Frontal cortex (tissue), 4 donors: Measurements from ENCODE around the gene SLC34A3. TPM values are rescaled to one million over a fixed set of nuclear protein-coding genes. Genes with fewer than 3 reads are reported as not detected.

Experiments
- DNase-seq, 2 donors: peaks; one replicate each; pipeline ENCODE4 v3.0.0; 2012; ENCODE audit warnings: low spot score in 2 of 2
- FAIRE-seq: peaks from 2 replicates; lab custom pipeline; 2012; peaks lifted over from hg19 to GRCh38; lab: Jason Lieb, UNC
- total RNA-seq: library from RNA; depleted of rRNA; stranded (reverse); fragments of >200 nt; gene quantifications from one replicate; pipeline ENCODE4 v1.2.3, GENCODE V29; 2014
- donor health status: control.
- donor health status: control.
- donor health status: control.

The SLC34A3 gene
- total RNA-seq, 1 donor from 2014 or later = not detected

DNA sequence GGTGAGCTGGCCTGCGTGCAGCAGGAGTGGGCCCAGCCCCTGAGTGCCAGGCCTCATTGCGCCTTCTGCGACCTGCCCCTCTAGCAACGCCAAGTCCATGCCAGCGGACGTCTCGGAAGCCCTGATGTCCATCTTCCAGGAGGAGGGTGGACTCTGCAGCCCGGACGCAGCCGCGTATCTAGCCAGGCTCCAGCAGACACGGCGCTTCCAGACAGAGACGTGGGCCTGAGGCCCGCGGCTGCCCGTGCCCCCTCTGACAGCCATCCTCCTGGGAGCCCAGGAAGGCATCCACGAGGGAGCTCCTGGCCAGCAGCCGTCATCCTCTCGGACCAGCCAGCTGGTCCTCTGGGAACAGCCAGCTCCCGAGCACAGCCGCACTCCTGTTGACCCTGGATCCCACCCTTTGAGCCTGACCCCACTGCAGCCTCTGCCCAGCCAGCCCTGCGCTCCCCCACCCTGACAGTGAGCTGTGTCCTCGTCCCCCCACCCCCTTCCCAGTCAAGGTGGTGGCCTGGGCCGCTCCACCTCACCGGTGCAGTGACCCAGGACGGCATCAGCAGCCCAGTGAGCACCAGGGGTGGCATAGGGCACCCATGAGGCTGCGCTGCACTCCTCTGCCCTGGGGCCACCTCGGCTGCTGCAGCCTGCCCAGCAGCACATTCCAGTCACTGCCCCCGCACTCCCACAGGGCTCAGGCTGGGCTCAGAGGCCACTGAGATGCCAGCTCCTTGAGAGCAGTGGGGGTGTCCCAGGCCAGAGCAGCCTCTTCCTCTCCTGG, 14.3 kb upstream of the SLC34A3 start:
- DNase-seq (no peak), FAIRE-seq (no peak)

DNA sequence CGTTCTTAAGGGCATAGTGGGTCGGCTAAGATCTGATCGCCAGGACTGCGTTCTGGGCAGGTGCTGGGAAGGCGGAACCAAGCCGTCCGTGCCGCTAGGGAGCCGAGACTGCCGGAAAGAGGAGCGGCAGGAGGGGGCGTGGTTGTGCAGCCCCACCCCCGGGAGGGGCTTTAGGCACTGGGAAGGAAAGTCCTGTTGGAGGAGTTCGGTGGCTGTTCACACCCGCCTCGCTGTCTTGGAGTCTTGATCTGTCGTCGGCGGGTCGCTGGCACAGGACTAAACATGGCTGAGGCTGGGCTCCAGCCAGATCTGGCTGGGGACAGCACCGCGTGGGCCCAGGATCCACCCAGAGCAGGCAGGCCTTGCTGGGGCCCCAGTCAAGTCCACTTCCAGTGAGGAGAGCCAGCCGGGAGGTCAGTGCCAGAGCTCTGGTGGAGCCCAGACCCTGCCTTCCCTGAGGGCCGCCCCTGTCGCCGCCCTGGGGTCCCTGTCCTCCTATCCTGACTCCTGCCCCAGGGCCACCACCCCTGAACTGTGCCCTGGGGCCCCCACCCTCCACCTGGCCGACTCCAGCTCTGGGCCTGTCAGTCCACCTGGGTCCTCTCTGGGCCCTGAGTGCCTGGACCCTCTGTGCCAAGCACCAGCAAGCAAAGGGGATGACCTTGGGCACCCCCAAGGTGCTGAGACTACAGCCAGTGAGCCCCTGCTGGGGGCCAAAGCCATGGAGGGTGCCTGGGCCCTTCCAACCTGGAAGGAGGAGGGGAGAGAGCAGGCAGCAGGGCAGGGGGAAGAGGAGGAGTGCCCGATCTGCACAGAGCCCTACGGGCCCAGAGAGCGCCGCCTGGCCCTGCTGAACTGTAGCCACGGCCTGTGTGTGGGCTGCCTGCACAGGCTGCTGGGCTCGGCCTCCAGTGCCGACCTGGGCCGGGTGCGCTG, 13.2 kb upstream of the SLC34A3 start:
- peak in 1 of 2 donors; percentile 69 for DNase-seq
- no peak for FAIRE-seq

DNA sequence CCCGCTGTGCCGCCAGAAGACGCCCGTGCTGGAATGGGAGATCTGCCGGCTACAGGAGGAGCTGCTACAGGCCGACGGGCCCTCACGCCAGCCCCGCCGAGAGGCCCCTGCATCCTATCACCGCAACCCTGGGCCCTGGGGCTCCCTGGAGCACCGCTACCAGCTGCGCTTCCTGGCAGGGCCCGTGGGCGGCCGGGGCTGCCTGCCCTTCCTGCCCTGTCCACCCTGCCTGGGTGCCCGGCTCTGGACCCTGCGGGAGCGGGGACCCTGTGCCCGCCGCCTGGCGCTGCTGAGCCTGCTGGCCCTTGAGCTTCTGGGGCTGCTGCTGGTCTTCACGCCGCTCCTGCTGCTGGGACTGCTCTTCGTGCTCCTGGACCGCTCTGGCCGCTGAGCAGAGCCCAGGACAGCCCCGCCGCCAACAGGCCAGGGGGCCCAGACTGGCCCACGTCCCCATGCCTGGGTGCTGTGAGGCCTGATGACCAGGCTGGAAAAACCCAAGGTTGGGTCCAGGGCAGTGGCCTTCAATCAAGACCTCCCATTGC, 12.4 kb upstream of the SLC34A3 start:
- DNase-seq = no peak
- no peak for FAIRE-seq

DNA sequence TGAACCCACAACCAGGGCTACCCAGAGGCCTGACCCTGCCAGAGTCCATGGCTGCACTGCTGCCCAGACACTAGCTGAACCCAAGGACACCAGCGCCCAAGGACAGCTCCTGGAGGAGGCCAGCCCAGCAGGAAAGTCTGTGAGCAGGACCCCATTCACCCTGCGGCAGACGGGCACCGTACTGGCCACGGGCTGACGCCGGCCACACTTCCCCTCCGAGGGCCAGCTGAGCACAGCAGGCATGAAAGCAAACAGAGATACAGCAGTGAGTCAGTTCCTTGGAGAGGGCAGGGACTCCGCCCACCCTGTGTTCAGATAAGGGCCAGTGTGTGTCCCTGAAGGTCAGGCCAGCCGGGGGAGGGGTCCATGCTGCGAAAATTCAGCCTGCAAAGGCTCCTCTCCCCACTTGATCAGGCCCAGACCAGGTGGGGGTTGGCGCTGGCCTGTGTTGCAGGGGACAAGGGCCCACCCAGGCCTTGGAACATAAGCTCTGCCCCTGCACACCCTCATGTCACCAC, 11.9 kb upstream of the SLC34A3 start:
- FAIRE-seq (no peak), DNase-seq (no peak)

DNA sequence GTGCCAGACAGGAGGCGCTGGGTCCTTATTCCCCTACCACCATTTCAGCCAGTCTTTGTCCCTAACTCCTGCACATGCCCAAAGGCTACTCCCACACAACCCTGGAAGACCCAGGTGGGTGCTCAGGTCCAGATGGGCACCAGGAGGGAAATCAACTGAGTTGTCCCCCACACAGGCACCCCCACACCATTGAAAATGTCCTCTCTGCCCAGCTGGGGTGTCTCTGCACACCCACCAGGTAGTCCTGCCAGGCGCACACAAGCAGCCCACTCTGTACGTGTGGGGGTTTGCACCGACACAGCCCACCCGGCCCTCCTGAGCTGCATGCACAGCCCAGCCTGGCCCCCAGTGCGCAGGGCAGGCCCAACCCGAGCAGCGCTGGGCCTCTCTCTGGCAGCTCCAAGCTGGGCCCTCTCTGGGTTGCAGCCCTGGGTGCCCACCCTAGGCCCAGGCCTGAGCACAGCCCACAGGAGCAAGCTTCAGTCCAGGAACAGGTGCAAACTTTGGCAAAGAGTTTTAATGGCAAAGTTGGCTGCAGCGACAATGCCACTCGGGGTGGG, 10.9 kb upstream of the SLC34A3 start:
- DNase-seq = no peak
- no peak for FAIRE-seq

DNA sequence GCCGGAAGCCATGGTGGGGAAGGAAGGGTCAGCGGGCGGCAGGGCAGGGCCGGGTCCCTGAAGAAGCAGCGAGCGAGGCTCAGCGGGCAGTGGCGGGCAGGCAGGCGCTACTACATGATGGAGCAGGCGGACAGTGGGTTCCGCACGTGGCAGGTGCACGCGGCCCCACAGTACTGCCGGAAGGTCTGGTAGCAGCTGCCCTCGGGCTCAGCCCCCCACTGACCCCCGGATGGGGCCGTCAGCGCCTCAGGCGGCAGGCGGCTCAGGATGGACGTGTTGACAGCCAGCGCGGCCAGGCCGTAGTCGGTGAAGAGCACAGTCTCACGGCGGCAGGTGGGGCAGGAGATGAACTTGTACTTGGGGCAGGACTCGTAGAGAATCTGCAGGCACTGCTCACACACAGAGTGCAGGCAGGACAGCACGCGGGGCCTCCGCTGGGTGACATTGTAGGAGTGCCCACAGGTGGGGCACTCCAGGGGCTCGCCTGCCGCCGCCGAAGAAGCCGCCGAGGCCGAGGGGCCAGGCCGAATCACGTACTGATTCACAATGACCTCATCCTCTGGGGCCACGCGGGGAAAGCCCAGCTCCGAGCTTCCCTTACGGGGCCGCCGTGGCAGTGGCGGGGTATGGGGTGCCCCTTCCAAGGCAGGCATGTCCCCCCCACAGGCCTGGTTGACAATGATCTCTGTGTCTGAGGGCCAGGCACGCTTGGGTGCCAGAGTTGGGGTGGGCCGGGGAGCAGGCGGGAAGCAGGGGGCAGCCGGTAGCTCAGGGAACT, 10.2 kb upstream of the SLC34A3 start:
- DNase-seq (no peak), FAIRE-seq (no peak)

DNA sequence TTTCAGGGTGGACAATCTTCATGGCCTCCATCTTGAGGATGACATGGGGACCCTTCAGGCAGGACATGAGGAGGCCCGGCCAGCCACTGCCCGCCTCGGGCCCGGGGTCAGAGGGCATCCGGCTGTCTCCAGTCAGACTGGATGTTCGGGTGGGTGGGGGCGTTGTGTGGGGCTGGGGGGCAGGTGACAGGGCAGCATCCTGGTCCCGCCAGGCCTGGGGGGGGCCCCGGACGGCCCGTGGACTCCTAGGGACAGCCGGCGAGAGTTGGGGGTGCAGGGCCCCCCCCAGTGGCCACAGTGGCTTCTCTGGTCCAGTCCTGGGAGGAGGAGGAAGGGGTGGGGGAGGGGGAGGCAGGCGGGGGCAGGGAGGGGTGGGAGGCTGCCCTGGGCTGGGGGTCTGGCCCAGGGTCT, 9.6 kb upstream of the SLC34A3 start:
- DNase-seq = no peak
- no peak for FAIRE-seq

DNA sequence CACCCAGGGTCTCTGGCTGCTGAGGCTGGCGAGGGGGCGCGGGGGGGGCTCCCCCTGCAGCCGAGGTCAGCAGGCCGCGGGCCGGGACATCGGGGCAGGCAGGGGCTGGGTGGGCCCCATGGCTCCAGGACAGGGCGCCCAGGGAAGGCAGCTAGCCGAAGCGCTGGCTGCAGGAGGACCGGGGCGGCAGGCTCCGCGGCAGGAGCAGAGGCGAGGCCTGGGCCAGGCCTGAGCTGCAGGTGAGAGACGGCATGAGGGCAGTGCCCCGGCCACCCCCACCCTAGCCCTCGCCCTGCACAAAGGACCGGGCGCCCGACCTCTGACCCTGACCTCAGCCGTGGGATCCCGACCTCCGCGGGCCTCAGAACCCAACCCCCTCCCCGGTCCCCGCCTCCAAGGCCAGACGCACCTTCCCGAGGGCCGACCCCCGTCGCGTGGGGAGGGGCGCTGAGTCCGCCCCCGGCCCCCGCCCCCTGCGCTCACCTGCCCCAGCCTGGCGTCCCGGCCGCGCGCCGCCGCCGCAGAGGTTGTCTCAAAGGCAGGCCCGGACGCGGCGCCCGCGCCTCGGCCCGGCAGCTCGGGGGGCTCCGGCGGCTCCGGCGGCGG, 9.1 kb upstream of the SLC34A3 start:
- DNase-seq (no peak), FAIRE-seq (no peak)

DNA sequence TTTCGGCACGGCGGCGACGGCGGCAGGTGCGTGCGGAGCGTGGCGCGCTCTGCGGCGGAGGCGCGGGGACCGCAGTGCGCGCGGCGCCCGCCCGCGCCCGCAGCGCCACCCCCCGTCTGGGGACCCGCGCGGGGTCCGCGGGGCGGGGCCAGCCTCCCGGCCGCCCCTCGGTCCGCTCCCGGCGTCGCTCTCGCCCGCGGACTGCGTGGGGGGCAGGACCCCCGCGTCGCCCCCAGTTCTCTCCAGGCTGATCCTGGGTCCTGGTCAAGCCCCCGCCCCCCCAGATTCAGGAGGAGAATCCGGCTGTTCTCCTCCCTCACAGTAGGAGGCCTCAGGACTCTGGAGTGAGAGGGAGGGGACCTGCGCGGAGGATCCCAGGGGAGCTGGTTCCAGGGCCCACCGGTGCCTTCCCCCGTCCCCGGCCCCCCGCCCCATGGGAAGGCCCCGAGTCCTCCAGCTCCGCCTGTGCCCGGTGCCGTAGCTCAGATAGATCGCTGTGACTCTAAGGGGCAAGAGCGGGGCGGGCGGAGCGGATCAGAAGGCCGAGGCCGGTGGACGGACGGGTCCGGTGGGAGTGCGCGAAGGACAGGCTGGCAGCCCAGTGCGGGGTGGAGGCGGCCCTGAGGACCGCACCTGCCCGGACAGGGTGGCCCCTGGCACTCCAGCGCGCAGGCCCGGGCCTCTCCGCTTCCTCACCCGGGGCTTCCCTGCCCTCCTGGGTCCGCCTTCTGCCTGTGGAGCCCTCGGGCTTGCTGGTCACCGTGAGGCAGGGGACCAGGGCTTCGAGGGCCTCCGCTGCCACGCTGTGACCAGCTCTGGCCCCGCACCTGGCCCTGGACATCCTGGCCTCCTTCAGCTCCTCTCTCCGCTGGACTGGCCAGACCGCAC, 8.3 kb upstream of the SLC34A3 start, which contains the start of gene RNF208:
Gene RNF208 (minus strand): TSS at position 51 of the 888 bp plus-strand sequence. CDS start 1,028 bp downstream, outside the sequence.
- FAIRE-seq (no peak), DNase-seq (peak in 1 of 2 donors; percentile 67)

DNA sequence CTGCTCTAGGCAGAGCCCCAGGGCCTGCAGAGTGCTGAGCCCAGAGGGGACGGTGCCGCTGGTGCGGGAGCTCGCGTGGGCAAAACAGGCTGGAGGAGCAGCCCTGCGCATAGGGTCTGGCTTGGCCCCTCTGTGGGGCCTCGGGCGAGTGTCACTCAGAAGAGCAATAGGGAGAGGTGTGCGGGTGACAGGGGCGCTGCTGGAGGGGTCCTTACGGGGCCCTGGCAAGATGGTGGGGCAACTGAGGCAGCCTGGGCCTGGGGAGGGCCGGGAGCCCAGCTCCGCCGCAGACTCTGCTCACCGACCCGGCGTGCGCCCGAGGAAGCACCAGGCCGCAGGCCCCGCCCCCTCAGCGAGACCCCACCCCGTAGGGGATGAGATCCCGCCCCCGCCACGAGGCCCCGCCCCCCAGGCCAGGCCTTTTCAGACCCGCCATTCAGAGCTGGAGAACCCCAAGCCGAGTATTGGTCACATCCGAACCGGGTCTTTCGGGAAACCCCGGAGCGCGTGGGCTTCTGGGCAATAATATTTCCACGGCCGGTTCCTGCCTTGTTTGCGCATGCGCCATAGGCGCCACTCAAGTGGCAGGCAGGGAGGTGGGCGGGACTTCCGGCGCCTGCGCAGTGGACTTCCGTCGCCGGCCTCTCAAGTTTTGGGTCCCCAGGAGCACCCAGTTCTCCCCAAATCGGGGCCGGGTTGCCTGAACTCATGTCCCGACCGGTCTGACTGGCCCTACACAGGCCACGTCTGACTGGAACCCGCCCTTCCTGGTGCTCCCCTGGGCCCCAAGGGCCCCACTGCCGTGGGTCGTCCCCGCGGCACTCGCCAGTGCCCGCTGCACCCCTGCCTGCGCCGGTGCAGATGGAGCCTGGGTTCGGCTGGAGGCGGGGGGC, 7.4 kb upstream of the SLC34A3 start:
- FAIRE-seq = peak; percentile 23
- peak; percentile 99 to 100 for DNase-seq

DNA sequence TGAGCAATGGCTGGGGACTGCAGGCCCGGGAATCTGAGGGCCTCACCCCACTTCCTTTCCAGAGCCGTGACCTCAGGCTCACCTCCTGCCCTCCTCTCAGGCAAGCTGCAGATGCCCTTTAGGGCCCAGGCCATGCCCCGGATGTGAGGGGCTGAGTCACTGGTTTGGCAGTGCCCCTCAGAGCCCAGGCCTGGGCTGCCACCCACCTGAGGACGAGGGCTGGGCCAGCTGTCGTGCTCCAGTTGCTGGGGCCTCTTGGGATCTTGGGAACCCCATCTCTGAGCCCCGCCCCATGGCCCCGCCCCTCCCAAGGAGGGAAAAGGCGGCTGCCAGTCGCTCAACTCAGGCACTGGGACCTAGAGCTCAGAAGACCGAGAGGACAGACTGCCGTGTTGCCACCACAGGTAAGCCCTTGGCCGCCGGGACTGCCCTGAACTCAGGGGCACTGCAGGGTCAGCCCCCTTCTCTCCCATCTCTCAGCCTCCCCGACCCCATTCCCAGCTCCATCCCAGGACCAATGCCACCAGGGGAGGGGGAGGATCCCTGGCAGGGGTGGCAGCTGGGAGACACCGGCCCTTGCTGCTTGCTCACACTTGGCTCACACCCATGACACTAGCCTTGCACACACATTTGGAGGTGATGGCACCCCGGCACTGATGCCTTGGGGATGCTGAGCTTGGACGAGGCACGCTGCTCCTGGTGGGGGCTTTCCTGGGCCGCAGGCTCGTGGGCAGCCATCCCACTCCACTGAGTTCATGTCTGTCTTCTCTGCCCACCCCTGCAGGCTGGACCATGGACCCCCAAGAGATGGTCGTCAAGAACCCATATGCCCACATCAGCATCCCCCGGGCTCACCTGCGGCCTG, 5.6 kb upstream of the SLC34A3 start, which contains the start of gene CYSRT1:
Gene CYSRT1 (plus strand): TSS at position 345 of the 865 bp plus-strand sequence. CDS start 448 bp downstream, at position 793.
- DNase-seq = no peak
- FAIRE-seq = no peak

DNA sequence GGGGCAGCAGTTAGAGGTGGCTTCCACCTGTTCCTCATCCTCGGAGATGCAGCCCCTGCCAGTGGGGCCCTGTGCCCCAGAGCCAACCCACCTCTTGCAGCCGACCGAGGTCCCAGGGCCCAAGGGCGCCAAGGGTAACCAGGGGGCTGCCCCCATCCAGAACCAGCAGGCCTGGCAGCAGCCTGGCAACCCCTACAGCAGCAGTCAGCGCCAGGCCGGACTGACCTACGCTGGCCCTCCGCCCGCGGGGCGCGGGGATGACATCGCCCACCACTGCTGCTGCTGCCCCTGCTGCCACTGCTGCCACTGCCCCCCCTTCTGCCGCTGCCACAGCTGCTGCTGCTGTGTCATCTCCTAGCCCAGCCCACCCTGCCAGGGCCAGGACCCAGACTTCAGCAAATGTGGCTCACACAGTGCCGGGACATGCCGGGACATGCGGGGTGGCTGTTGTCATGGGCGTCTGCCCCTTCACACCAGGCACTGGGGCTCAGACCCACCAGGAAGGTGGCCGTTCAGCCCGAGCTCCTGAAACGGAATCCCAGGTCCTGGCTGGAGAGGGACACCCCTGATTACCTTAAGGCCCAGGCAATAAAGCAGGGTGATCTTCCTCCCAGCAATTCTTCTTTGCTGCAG, 4.9 kb upstream of the SLC34A3 start:
- DNase-seq (no peak), FAIRE-seq (no peak)

DNA sequence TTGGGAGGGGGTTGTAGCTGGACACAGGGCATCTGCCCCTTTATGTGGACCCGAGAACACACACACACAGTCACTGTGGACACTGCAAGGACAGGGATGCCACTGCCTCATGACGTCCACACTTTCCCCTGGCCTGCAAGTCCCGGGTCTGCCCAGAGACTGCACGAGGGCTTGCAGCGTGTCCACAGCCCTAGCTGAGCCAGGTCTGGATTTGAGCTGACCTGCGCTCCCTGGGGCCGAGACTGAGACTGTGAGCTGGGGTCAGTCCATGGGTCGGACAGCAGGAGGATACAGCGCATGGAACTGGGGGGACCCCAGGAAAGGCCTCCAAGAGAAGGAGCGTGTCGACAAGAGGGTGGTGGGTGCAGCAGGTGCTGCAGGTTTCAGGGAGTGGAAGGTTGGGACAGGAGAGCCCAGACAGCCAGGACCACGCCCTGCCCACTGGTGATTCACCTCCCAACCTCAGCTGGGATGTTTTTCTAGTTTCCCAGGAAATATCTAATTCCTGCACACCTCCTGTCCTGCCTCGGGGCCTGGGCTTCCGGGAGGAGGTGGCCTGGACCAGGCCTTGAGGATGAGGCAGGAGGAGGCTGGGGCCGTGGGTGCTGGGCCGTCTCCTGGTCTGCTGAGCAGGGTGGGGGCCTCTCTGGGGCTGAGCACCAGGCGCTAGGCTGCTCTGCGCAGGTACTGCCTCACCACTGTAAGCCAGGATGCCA, 4.2 kb upstream of the SLC34A3 start:
- DNase-seq (no peak), FAIRE-seq (no peak)

DNA sequence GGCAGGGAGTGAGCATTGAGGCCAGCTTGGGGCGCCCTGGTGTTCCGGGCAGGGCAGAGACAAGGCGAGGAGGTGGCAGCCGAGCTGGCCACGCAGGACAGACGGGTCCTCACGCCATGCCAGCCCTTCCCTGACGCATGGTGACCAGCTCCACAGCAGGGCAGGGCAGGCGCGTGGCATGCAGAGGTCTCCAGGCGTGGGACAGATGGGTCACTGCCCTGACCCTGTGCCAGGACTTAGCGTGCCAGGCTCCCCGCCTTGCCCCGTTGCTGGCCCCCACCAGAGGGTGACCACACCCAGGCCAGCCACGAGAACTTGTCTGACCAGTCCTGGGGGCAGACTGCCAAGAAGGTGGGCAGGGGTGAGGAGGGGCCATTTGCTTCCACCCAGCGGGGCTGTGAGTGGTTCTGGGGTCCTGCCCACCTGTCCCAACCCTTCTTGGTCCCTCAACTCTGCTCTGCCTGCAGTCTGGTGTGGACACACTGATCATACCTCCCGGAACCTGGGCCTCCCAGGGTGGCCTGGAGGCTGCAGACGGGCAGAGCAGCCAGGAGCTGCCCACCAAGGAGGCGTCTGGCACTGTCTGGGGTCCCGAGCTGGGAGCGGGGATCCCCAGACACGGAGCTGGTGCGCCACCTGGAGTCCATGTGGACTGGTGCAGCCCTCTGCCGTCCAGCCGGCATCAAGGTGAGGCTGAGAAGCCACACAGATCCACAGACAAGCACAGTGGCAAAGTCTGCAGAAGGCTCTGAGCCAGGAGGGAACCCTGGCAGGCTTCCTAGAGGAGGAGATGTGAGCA, 3.4 kb upstream of the SLC34A3 start, which contains the start of gene RNF224:
Gene RNF224 (plus strand): TSS at position 449 of the 799 bp plus-strand sequence. CDS start 834 bp downstream, outside the sequence.
- FAIRE-seq = no peak
- DNase-seq = peak; percentile 81 to 85
